ENCODE data around the gene ALK.

ALK gene

GRCh38 chr2:29239209-29239960 is 682.0 kb downstream of the ALK start:
- DNase-seq: no peak

GRCh38 chr2:29238497-29238896 is 682.9 kb downstream of the ALK start:
- DNase-seq: peak; percentile 34

GRCh38 chr2:29236074-29236473 is 685.3 kb downstream of the ALK start:
- DNase-seq: no peak

GRCh38 chr2:29235411-29235810 is 686.0 kb downstream of the ALK start:
- no peak for DNase-seq

- no peak for DNase-seq
Measured at GRCh38 chr2:29233428-29233827, 688.0 kb downstream of the ALK start.

- no peak for DNase-seq
Measured at GRCh38 chr2:29232041-29232440, 689.3 kb downstream of the ALK start.

GRCh38 chr2:29229640-29230039 is 691.7 kb downstream of the ALK start:
- DNase-seq: no peak

GRCh38 chr2:29228947-29229346 is 692.4 kb downstream of the ALK start:
- no peak for DNase-seq

- no peak for DNase-seq
Measured at GRCh38 chr2:29227935-29228675, 693.3 kb downstream of the ALK start.

- no peak for DNase-seq
Measured at GRCh38 chr2:29226808-29227207, 694.6 kb downstream of the ALK start.

GRCh38 chr2:29226375-29226774 is 695.0 kb downstream of the ALK start:
- no peak for DNase-seq

GRCh38 chr2:29225814-29226213 is 695.6 kb downstream of the ALK start:
- no peak for DNase-seq

- no peak for DNase-seq
Measured at GRCh38 chr2:29224693-29225551, 696.5 kb downstream of the ALK start.

GRCh38 chr2:29223851-29224692 is 697.3 kb downstream of the ALK start:
- DNase-seq: no peak

GRCh38 chr2:29223257-29223656 is 698.1 kb downstream of the ALK start:
- DNase-seq: no peak

- no peak for DNase-seq
Measured at GRCh38 chr2:29222381-29223179, 698.8 kb downstream of the ALK start.

- DNase-seq: no peak
Measured at GRCh38 chr2:29220506-29221270, 700.7 kb downstream of the ALK start.

GRCh38 chr2:29219374-29219773 is 702.0 kb downstream of the ALK start:
- DNase-seq: no peak

- no peak for DNase-seq
Measured at GRCh38 chr2:29218550-29219125, 702.7 kb downstream of the ALK start.

GRCh38 chr2:29218071-29218470 is 703.3 kb downstream of the ALK start:
- no peak for DNase-seq

- DNase-seq: no peak
Measured at GRCh38 chr2:29216609-29216909, 704.8 kb downstream of the ALK start.
